Measurements from ENCODE around the gene ZBTB21. TPM values are rescaled to one million over a fixed set of nuclear protein-coding genes. Genes with fewer than 3 reads are reported as not detected.

Gene ZBTB21
- total and polyA plus RNA-seq, 8 donors, result 1.9 to 18.7 (median 4.8) TPM

DNA sequence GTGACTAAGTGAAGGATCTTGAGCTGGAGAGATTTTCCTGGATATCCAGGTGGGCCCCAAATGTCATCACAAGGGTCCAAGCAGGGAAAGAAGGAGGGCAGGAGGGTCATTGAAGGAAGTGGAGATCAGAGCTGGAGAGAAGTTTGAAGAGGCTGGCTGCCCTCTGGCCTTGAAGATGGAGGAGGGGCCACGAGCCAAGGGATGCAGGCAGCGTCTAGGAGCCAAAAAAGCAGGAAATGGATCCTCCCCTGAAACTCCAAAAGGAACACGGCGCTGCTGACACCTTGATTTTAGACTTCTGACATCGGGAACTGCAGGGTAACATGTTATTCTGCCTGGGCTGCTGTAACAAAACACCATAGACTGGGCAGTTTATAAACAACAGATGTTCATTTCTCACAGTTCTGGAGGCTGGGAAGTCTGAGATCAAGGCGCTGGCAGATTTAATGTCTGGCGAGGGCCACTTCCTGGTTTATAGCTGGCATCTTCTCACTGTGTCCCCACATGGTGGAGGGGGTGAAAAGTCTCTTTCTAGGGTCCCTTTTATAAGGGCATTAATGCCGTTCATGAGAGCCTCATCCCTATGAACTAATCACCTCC, 28.8 kb upstream of the ZBTB21 start:
- Histone ChIP-seq H3K27me3 (no peaks in the 10 kb centered on the region), H3K4me3 (no peak overlapping the region), H3K27ac (peak overlapping the region in 4 of 5 donors; percentile 55 to 68 (median 62)), H3K4me1 (peaks cover 6 to 10% (median 7%) of the 10 kb centered on the region in 4 donors), H3K36me3 (no peaks in the 10 kb centered on the region), H3K9me3 (no peaks in the 10 kb centered on the region)
- TF ChIP-seq EP300 (IDR thresholded peaks at IDR 0.05) (no peak), POLR2A (IDR thresholded peaks at IDR 0.05) (no peak), POLR2AphosphoS5 (IDR thresholded peaks at IDR 0.05) (no peak)
- TF ChIP-seq, protein P1, sequence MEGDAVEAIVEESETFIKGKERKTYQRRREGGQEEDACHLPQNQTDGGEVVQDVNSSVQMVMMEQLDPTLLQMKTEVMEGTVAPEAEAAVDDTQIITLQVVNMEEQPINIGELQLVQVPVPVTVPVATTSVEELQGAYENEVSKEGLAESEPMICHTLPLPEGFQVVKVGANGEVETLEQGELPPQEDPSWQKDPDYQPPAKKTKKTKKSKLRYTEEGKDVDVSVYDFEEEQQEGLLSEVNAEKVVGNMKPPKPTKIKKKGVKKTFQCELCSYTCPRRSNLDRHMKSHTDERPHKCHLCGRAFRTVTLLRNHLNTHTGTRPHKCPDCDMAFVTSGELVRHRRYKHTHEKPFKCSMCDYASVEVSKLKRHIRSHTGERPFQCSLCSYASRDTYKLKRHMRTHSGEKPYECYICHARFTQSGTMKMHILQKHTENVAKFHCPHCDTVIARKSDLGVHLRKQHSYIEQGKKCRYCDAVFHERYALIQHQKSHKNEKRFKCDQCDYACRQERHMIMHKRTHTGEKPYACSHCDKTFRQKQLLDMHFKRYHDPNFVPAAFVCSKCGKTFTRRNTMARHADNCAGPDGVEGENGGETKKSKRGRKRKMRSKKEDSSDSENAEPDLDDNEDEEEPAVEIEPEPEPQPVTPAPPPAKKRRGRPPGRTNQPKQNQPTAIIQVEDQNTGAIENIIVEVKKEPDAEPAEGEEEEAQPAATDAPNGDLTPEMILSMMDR (IDR thresholded peaks at IDR 0.05), result no peak
- no peak for DNase-seq
- WGBS, 5 donors, result 79 to 87% (median 83%) methylated on average over 8 of the region's 8 CpGs
- intact Hi-C loops (cut with DNase I; ENCODE audit: low total_unique reads), result no loop called here

DNA sequence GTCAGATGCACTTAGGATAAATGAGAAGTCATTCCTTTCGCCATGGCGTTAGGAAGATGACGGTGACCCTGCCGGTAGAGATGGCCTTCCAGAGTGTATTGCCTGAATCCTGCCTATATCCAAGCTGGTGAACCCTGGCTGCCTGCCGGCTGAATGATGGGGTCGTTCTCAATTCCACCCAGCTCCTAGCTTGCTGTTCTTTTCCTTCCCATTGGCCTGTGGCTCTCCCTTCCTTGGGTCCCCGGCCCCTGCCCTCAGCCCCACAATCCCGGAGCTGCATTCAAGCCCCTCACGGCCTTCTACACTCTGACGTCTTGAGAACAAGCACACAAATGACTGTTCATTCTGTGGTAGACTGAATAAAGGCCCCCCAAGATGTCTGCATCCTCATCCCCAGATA, 28.2 kb upstream of the ZBTB21 start:
- TF ChIP-seq EP300 (IDR thresholded peaks at IDR 0.05) (no peak), POLR2A (IDR thresholded peaks at IDR 0.05) (no peak)
- TF ChIP-seq, protein P1 (IDR thresholded peaks at IDR 0.05), result no peak
- Histone ChIP-seq H3K9me3 (no peaks in the 10 kb centered on the region), H3K4me1 (peaks cover 6 to 10% (median 7%) of the 10 kb centered on the region in 4 donors), H3K27ac (peak overlapping the region in 1 of 5 donors; percentile 55), H3K4me3 (no peak overlapping the region), H3K36me3 (no peaks in the 10 kb centered on the region), H3K27me3 (no peaks in the 10 kb centered on the region)
- DNase-seq, result no peak
- 88 to 96% (median 91%) methylated on average over 10 of the region's 10 CpGs for WGBS, 5 donors
- intact Hi-C loops (cut with DNase I; ENCODE audit: low total_unique reads), result no loop called here

DNA sequence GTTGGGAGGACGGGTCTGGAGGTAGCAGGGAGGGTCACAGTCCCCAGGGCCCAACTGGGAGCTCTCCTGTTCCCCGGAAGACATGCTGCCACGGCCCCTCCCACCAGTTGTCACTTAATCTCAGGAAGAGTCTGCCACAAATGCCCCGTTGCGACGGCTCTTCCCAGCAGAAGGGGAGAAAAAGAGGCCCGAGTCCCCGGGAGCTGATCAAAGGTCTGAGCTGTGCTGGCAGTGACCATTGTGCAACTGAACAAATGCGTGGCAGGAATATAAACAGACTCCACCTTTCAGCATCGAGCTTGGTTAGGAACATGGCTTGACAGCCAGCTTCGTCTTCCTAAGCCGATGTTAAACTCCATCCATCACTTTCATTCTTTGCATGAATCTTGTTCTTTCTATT, 27.8 kb upstream of the ZBTB21 start:
- intact Hi-C loops (cut with DNase I; ENCODE audit: low total_unique reads), result no loop called here
- H3K27ac ChIP-seq, result no peak overlapping the region

DNA sequence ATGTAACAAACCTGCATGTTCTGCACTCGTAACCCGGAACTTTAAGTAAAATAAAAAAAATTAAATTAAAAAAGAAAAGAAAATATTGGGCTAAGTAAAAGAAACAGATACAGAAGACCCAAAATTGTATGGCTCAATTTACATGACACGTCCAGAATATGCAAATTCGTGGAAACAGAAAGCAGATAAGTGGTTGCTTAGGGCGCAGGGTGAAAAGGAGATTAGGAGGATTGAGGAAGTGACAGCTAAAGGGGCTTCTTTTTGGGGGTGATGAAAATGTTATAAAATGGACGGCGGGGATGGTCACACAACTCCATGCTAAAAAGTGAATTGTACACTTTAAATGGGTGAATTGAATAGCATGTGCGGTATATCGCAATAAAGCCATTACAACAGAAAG, 27.4 kb upstream of the ZBTB21 start:
- Histone ChIP-seq H3K4me1 (peaks cover 6 to 10% (median 7%) of the 10 kb centered on the region in 4 donors), H3K27me3 (no peaks in the 10 kb centered on the region), H3K27ac (no peak overlapping the region), H3K4me3 (no peak overlapping the region), H3K9me3 (no peaks in the 10 kb centered on the region), H3K36me3 (no peaks in the 10 kb centered on the region)
- no peak for TF ChIP-seq EP300 (IDR thresholded peaks at IDR 0.05)
- TF ChIP-seq POLR2AphosphoS5 (IDR thresholded peaks at IDR 0.05), result no peak
- TF ChIP-seq, protein P1 (IDR thresholded peaks at IDR 0.05), result no peak
- TF ChIP-seq POLR2A (IDR thresholded peaks at IDR 0.05), result no peak
- DNase-seq, result no peak
- intact Hi-C loops (cut with DNase I; ENCODE audit: low total_unique reads), result no loop called here
- 74 to 87% (median 85%) methylated on average over 9 of the region's 9 CpGs for WGBS, 5 donors

More for the DNA sequence above, 27.8 kb upstream of the ZBTB21 start:
- TF ChIP-seq EP300 (IDR thresholded peaks at IDR 0.05), result no peak
- Histone ChIP-seq H3K4me1 (peaks cover 6 to 10% (median 7%) of the 10 kb centered on the region in 4 donors), H3K4me3 (no peak overlapping the region), H3K9me3 (no peaks in the 10 kb centered on the region), H3K27me3 (no peaks in the 10 kb centered on the region), H3K36me3 (no peaks in the 10 kb centered on the region)
- peak in 1 of 2 donors; percentile 70 for DNase-seq
- WGBS, 5 donors, result 28 to 38% (median 36%) methylated on average over 12 of the region's 12 CpGs

DNA sequence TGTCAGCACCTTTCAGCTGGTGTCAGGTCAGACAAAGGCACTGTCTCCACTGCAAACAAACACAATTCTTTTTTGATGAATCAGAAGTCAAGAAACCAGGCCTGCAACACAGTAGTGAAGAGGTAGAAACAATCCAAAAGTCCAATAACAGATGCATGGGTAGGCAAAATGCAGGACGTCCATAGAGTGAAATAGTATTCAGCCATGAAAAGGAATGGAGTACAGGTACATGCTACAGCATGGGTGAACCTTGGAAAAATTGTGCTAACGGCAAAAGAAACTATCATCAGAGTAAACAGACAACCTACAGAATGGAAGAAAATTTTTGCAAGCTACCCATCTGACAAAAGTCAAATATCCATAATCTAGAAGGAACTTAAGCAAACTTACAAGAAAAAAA, 26.2 kb upstream of the ZBTB21 start:
- 87 to 95% (median 92%) methylated on average over 2 of the region's 2 CpGs for WGBS, 5 donors
- intact Hi-C loops (cut with DNase I; ENCODE audit: low total_unique reads), result no loop called here

More for the DNA sequence above, 26.2 kb upstream of the ZBTB21 start:
- Histone ChIP-seq H3K27ac (no peak overlapping the region), H3K4me3 (no peak overlapping the region), H3K9me3 (no peaks in the 10 kb centered on the region), H3K4me1 (peaks cover 6 to 10% (median 7%) of the 10 kb centered on the region in 4 donors), H3K27me3 (no peaks in the 10 kb centered on the region), H3K36me3 (no peaks in the 10 kb centered on the region)
- TF ChIP-seq POLR2A (IDR thresholded peaks at IDR 0.05), result no peak
- TF ChIP-seq, protein P1 (IDR thresholded peaks at IDR 0.05), result no peak
- TF ChIP-seq EP300 (IDR thresholded peaks at IDR 0.05), result no peak
- TF ChIP-seq POLR2AphosphoS5 (IDR thresholded peaks at IDR 0.05), result no peak
- no peak for DNase-seq

All from stomach (tissue), 9 donors.